NOMO-1 treated with DMSO at 0.1 percent for 48 hours (cell line): Measurements from ENCODE around the gene FBLN1.

Source experiments
- DNase-seq: peaks from one replicate; lab custom pipeline; 2025; ENCODE audit not compliant: unreplicated experiment; lab: John Stamatoyannopoulos, UW

The FBLN1 gene

GRCh38 chr22:45631841-45632238 is 129.2 kb downstream of the FBLN1 start:
- no peak for DNase-seq

GRCh38 chr22:45632791-45633515 is 130.3 kb downstream of the FBLN1 start:
- DNase-seq: no peak

GRCh38 chr22:45636683-45637082 is 134.0 kb downstream of the FBLN1 start:
- DNase-seq: no peak

- no peak for DNase-seq
These were observed 135.5 kb downstream of the FBLN1 start for GRCh38 chr22:45638197-45638596.

- peak; percentile 85 for DNase-seq
These were observed 136.4 kb downstream of the FBLN1 start for GRCh38 chr22:45638834-45639746.

- no peak for DNase-seq
These were observed 137.0 kb downstream of the FBLN1 start for GRCh38 chr22:45639747-45640102.

- no peak for DNase-seq
These were observed 137.7 kb downstream of the FBLN1 start for GRCh38 chr22:45640291-45640940.

- DNase-seq: no peak
These were observed 138.4 kb downstream of the FBLN1 start for GRCh38 chr22:45640941-45641621.

GRCh38 chr22:45642986-45643385 is 140.3 kb downstream of the FBLN1 start:
- DNase-seq: no peak

- no peak for DNase-seq
These were observed 142.0 kb downstream of the FBLN1 start for GRCh38 chr22:45644714-45645113.

- no peak for DNase-seq
These were observed 142.5 kb downstream of the FBLN1 start for GRCh38 chr22:45645150-45645525.

GRCh38 chr22:45645526-45646414 is 143.1 kb downstream of the FBLN1 start:
- peak; percentile 41 for DNase-seq

- no peak for DNase-seq
These were observed 145.0 kb downstream of the FBLN1 start for GRCh38 chr22:45647532-45648225.

- DNase-seq: peak; percentile 32
These were observed 145.8 kb downstream of the FBLN1 start for GRCh38 chr22:45648301-45649117.

GRCh38 chr22:45649809-45650208 is 147.1 kb downstream of the FBLN1 start:
- DNase-seq: no peak

- DNase-seq: no peak
These were observed 148.0 kb downstream of the FBLN1 start for GRCh38 chr22:45650721-45651120.
